Activated CD4-positive, alpha-beta T cell treated with anti-CD3 and anti-CD28 coated beads, Interleukin-2, amount 50 U/mL, for 1 hour (primary cell): Measurements from ENCODE around the gene ARMH2.
"Not testable (repeated sequence)": the region's sequence is repeated elsewhere in the genome, so short reads cannot be mapped to it uniquely, and the experiment has no call there.

Experiments
- DNase-seq: peaks from one replicate; pipeline ENCODE4 v3.0.0-alpha.2; 2020

The ARMH2 gene

DNA sequence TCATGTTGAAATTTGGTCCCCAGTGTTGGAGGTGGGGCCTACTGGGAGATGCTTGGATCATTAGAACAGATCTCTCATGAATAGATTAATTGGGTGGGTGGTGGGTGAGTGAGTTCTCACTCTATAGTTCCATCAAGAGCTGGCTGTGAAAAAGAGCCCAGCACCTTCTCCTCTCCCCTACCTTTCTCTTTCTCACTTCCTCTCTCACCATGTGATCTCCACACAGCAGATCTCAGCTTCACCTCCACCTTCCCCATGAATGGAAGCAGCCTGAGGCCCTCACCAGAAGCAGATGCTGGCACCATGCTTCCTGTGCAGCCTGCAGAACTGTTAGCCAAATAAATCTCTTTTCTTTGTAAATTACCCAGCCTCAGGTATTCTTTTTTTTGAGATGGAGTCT is 36.9 kb downstream of the ARMH2 start:
- DNase-seq: no peak

DNA sequence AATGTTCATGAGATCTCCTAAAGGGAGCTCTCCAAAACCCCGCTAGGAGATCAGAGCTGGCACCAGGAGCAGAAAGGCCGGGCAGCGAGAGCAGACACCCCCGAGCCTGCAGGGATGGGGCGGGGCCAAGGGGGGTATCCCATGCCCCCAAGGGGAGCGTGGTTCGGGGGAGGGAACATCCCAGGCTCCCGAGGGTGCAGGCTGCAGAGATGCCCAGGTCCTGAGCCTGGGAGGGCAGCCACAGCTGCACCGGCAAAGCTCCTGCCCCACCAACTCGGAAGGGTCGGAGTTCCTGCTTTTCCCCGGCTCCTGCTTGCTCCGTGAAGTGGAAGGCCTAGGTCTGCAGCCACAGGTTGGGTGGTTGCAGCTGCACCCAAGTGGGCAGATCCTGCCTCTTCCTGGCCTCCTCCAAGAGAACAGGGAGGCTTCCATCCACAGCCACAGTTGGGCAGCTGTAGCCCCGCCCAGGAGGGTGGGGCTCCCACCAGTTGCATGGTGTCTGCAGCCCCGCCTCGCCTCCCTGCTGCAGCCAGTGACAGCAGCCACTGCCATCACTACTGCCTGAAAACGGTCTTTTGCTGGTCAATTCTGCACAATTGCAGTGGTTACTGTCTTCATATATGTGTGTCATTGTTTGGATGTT is 37.4 kb downstream of the ARMH2 start:
- no peak for DNase-seq

DNA sequence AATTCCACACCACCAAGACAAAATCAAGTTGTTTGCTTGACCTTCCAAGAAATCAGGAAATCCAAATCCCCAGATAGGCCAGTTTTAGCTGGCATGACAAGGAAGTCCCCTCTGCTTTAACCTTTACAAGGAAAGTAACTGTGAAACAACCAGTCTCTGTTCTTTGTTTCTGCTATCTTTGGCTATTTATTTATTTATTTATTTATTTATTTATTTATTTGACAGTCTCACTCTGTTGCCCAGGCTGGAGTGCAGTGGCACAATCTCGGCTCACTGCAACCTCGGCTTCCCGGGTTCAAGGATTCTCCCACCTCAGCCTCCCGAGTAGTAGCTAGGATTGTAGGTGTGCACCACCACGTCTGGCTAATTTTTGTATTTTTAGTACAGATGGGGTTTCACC is 38.5 kb downstream of the ARMH2 start:
- no peak for DNase-seq

DNA sequence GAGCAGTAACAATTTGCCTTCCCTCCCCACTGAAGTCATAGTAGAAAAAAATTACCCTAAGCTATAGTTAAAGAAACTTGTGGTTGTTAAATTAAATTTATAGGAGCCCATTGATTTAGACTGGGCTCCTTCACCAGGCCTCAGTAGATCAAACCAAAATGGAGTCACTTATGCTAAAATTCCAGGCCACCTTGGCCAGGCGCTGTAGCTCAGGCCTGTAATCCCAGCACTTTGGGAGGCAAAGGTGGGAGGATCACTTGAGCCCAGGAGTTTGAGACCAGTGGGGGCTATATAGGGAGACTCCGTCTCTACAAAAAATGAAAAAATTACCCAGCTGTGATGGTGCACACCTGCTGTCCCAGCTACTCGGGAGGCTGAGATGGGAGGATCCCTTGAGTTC is 39.0 kb downstream of the ARMH2 start:
- no peak for DNase-seq

DNA sequence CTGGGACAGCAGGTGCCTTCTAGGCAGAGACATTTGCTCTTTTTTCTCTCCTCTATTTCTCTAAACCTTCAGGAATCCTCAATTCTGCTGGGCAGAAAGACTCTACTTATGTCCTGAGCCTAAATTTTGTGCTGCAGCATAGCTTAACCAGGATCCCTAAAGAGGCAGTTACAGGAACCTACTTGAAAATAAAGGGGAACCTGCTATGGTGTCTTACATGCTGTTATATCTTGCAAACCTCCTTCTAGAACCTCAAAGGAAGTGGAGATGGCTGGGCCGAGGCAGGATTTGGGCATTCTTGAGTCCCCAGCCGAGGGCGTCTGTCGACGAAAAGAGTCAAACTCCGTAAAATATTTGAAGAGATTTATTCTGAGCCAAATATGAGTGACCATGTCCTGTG is 41.1 kb downstream of the ARMH2 start:
- DNase-seq: no peak

DNA sequence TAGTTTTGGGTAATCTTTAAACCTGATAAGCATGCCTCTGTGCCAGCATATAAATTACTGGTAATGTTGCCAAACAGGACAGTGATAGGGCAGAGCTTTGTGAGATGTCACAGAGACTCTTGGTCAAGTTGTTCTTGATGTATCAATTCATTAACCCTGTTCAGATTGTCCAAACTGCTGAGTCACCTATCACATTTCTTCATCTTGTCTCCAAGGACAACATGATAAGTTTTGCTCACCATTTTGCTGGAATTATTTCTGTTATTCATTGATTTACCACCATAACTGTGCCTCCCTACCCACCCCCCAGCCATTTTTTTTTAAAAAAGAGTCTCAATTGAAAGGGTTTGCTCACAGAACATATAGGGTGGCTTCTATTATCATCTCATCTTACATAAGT is 43.4 kb downstream of the ARMH2 start:
- DNase-seq: no peak

DNA sequence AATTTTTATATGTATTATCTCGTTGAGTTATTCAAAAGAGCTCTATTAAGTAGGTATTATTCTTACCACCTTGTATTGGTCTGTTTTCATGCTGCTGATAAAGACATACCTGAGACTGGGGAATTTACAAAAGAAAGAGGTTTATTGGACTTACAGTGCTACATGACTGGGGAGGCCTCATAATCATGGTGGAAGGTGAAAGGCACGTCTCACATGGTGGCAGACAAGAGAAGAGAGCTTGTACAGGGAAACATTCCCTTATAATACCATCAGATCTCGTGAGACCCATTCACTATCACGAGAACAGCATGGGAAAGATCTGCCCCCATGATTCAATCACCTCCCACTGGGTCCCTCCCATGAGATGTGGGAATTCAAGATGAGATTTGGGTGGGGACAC is 44.3 kb downstream of the ARMH2 start:
- not testable (repeated sequence) for DNase-seq

DNA sequence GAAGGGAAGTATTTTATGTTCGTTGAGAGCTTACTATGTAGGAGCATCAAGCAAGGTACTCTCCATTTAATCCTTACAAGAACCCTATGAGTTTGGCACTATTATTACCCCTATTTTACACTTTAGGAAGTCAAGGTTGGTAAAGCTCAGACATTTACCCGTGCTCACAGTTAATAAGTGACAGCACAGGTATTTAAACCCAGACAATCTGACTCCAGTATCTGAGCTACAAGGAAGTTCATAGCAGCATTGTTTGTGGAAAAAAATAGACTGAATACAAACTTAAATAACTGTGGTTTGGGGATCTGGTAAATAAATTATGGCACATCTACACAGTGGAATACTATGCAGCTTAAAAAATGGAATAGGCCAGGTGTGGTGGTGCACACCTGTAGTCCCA is 45.2 kb downstream of the ARMH2 start:
- no peak for DNase-seq

DNA sequence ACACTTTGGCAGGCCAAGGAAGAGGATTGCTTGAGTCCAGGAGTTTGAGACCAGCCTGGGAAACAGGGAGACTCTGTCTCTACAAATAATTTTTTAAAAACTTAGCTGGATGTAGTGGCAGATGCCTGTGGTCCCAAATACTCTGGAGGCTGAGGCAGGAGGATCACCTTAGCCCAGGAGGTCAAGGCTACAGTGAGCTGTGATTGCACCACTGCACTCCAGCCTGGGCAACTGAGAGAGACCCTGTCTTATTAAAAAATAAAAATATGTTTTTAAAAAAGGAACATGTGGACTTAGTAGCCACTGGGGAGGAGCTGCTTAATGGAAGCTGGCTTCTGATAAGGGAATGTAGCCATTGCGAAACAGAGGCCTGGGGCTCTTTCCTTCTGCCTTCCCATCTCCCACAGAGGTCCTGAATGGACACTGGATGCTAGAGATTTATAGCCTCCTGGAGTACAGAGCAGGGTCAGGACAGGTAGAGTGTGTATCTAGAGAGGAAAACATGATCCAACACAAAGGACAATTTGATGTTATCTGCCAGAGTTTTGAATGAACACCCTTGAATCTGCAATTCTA is 45.7 kb downstream of the ARMH2 start:
- DNase-seq: no peak

DNA sequence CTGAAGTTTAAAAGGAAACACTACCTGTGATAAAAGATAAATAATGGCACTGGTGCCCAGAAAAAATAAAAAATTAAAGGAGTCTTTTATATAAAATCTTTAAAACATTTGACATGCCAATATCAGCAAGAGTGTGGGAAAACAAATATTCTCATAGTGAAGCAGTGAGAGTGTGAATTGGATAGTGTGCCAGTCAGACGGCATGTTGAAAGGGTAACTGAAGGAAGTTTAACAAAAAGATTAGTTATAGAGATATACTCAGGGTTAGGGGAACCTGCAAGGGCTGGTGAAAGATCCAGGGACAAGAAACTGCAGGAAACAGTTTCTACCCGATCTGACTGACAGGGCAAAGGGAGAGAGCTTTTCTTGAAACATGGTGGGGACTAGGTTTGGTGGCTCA is 46.2 kb downstream of the ARMH2 start:
- no peak for DNase-seq

DNA sequence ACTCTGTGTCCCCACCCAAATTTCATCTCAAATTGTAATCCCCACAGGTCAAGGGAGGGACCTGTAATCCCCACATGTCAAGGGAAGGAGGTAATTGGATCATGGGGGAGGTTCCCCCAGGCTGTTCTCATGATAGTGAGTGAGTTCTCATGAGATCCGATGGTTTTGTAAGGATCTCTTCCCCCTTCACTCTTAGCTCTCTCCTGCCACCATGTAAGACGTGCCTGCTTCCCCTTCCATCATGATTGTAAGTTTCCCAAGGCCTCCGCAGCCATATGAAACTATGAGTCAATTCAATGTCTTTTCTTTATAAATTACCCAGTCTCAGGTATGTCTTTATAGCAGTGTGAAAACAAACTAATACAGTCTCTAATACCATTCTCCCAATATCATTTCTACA is 47.8 kb downstream of the ARMH2 start:
- not testable (repeated sequence) for DNase-seq

DNA sequence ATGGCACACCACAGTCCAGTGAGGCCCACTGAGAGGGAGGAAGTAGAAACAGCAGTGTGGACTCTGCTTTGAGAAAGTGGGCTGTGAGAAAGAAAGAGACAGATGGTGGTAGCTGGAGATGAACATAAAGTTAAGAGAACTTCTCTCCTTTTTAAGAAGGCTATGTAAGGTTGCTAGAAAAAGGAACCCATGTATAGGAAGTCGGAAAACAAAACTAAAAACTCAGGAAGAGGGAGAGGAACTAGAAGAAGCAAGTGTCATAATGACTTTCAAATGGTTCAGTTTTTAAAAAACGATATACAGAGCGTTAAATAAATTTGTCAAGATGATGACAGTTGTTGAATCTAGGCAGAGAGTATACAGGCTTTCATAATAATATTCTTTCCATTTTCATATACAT is 49.4 kb downstream of the ARMH2 start:
- DNase-seq: no peak
